CD4-positive, alpha-beta memory T cell (primary cell): ENCODE measurements around the gene GABRB1. TPM values are rescaled to one million over a fixed set of nuclear protein-coding genes. Genes with fewer than 3 reads are reported as not detected.

Experiments
- CTCF ChIA-PET: fragments of 350-600 bp; sonication (Branson Sonifier 250); formaldehyde crosslinking; loops from one replicate; lab custom pipeline; 2021; ENCODE audit warnings: inconsistent platforms; ENCODE audit not compliant: partially characterized antibody; lab: Charles Lee
- POLR2A ChIA-PET: fragments of 350-600 bp; sonication (Branson Sonifier 250); formaldehyde crosslinking; loops from one replicate; lab custom pipeline; 2021; ENCODE audit not compliant: partially characterized antibody; lab: Charles Lee
- DNase-seq, 5 donors: peaks; one replicate each; pipeline versions ENCODE4 v3.0.0 to v3.0.0-alpha.2; 2020 to 2022; ENCODE audit warnings: mixed read lengths in 1 of 5
- H3K27ac ChIP-seq: one replicate; pipeline ENCODE4 v1.7.0; 2013; ENCODE audit warnings: low read depth, low read length
- H3K27me3 ChIP-seq: 2 replicates; pipeline ENCODE4 v1.7.0; 2013; ENCODE audit warnings: mild to moderate bottlenecking, low read length, moderate library complexity; ENCODE audit not compliant: insufficient read depth
- H3K36me3 ChIP-seq: 2 replicates; pipeline ENCODE4 v1.7.0; 2013; ENCODE audit warnings: mild to moderate bottlenecking, low read length, moderate library complexity; ENCODE audit not compliant: insufficient read depth
- H3K4me1 ChIP-seq: 2 replicates; pipeline ENCODE4 v1.7.0; 2013; ENCODE audit warnings: mild to moderate bottlenecking, low read length, moderate library complexity; ENCODE audit not compliant: insufficient read depth
- H3K4me3 ChIP-seq, 2 donors: one replicate each; pipeline ENCODE4 v1.7.0; 2013; ENCODE audit warnings: low read length in 2 of 2, mild to moderate bottlenecking in 1 of 2
- H3K9me3 ChIP-seq, 2 donors: one replicate each; pipeline ENCODE4 v1.7.0; 2013; ENCODE audit warnings: low read length in 2 of 2, control low read depth in 1 of 2; ENCODE audit not compliant: control insufficient read depth in 1 of 2
- H3K27ac Mint-ChIP-seq, 7 donors: one replicate each; pipeline ENCODE4 v1.8.0; 2020 to 2021; ENCODE audit warnings: mixed read lengths in 7 of 7, mild to moderate bottlenecking in 6 of 7, inconsistent platforms in 3 of 7, moderate library complexity in 3 of 7
- H3K27me3 Mint-ChIP-seq, 2 donors: one replicate each; pipeline ENCODE4 v1.8.0; 2020 to 2021; ENCODE audit warnings: mixed read lengths in 2 of 2
- H3K36me3 Mint-ChIP-seq, 2 donors: one replicate each; pipeline ENCODE4 v1.8.0; 2020 to 2021; ENCODE audit warnings: mixed read lengths in 2 of 2, inconsistent platforms in 1 of 2, mild to moderate bottlenecking in 1 of 2
- H3K4me1 Mint-ChIP-seq, 4 donors: one replicate each; pipeline ENCODE4 v1.8.0; 2020 to 2021; ENCODE audit warnings: mixed read lengths in 4 of 4, mild to moderate bottlenecking in 1 of 4
- H3K4me3 Mint-ChIP-seq, 8 donors: one replicate each; pipeline ENCODE4 v1.8.0; 2020 to 2021; ENCODE audit warnings: mixed read lengths in 8 of 8, mild to moderate bottlenecking in 7 of 8, moderate library complexity in 6 of 8, inconsistent platforms in 3 of 8
- H3K9me3 Mint-ChIP-seq, 8 donors: one replicate each; pipeline ENCODE4 v1.8.0; 2020 to 2021; ENCODE audit warnings: mixed read lengths in 8 of 8, mild to moderate bottlenecking in 5 of 8, inconsistent platforms in 3 of 8, moderate library complexity in 1 of 8
- intact Hi-C: fragments of 100-400 bp; cut with micrococcal nuclease; formaldehyde crosslinking; loops from one replicate; pipeline ENCODE4 v1.15.1; 2023
- polyA plus RNA-seq, 2 donors: library from polyadenylated mRNA; unstranded; fragments of 300-500 nt; fragmentation: Illumina TruSeq; gene quantifications; one replicate each; pipeline ENCODE4 v1.2.3, GENCODE V29; 2021
- total RNA-seq, 2 experiments: library from RNA; stranded (reverse); gene quantifications; one replicate each; pipeline ENCODE4 v1.2.3, GENCODE V29; 2021

The GABRB1 gene
- total and polyA plus RNA-seq, 4 experiments from 2014 or later: not detected

- peaks cover 2 to 8% of the 10 kb centered on the region in 2 donors for H3K27me3 Mint-ChIP-seq
- intact Hi-C loops: no loop called here
- no peak overlapping the region for H3K27ac Mint-ChIP-seq
- DNase-seq: no peak
- H3K36me3 Mint-ChIP-seq: no peaks in the 10 kb centered on the region
- H3K4me3 ChIP-seq: no peak overlapping the region
- no peaks in the 10 kb centered on the region for H3K27me3 ChIP-seq
- no peaks in the 10 kb centered on the region for H3K9me3 Mint-ChIP-seq
- H3K27ac ChIP-seq: no peak overlapping the region
- H3K4me1 ChIP-seq: no peaks in the 10 kb centered on the region
- H3K4me1 Mint-ChIP-seq: no peaks in the 10 kb centered on the region
- CTCF ChIA-PET: no interaction called here
- POLR2A ChIA-PET: no interaction called here
- no peak overlapping the region for H3K4me3 Mint-ChIP-seq
- no peaks in the 10 kb centered on the region for H3K9me3 ChIP-seq
- H3K36me3 ChIP-seq: no peaks in the 10 kb centered on the region
Measured at GRCh38 chr4:47145630-47146029, 114.3 kb downstream of the GABRB1 start.

- no peak overlapping the region for H3K27ac Mint-ChIP-seq
- Histone ChIP-seq H3K4me1 (no peaks in the 10 kb centered on the region), H3K4me3 (no peak overlapping the region), H3K36me3 (no peaks in the 10 kb centered on the region), H3K27me3 (no peaks in the 10 kb centered on the region), H3K27ac (no peak overlapping the region), H3K9me3 (no peaks in the 10 kb centered on the region)
- H3K4me1 Mint-ChIP-seq: no peaks in the 10 kb centered on the region
- H3K4me3 Mint-ChIP-seq: no peak overlapping the region
- no peaks in the 10 kb centered on the region for H3K9me3 Mint-ChIP-seq
- peak in 1 of 5 donors; percentile 25 for DNase-seq
- no peaks in the 10 kb centered on the region for H3K27me3 Mint-ChIP-seq
- ChIA-PET CTCF (no interaction called here), POLR2A (no interaction called here)
- intact Hi-C loops: no loop called here
- no peaks in the 10 kb centered on the region for H3K36me3 Mint-ChIP-seq
Measured at GRCh38 chr4:47154816-47155370, 123.5 kb downstream of the GABRB1 start.

GRCh38 chr4:47155919-47156318, 124.6 kb downstream of the GABRB1 start:
- no peaks in the 10 kb centered on the region for H3K9me3 ChIP-seq
- H3K4me3 ChIP-seq: no peak overlapping the region
- Mint-ChIP-seq H3K27me3 (no peaks in the 10 kb centered on the region), H3K4me3 (no peak overlapping the region), H3K27ac (no peak overlapping the region), H3K36me3 (no peaks in the 10 kb centered on the region), H3K4me1 (peaks cover 0 to 4% (median 0%) of the 10 kb centered on the region in 4 donors), H3K9me3 (no peaks in the 10 kb centered on the region)
- intact Hi-C loops: no loop called here
- H3K36me3 ChIP-seq: no peaks in the 10 kb centered on the region
- CTCF ChIA-PET: no interaction called here
- POLR2A ChIA-PET: no interaction called here
- H3K27me3 ChIP-seq: no peaks in the 10 kb centered on the region
- H3K27ac ChIP-seq: no peak overlapping the region
- no peaks in the 10 kb centered on the region for H3K4me1 ChIP-seq
- no peak for DNase-seq

GRCh38 chr4:47160095-47160494, 128.7 kb downstream of the GABRB1 start:
- Mint-ChIP-seq H3K27ac (no peak overlapping the region), H3K36me3 (no peaks in the 10 kb centered on the region), H3K27me3 (no peaks in the 10 kb centered on the region), H3K9me3 (peaks cover 0 to under 1% (median 0%) of the 10 kb centered on the region in 8 donors), H3K4me1 (peaks cover 0 to 4% (median 0%) of the 10 kb centered on the region in 4 donors), H3K4me3 (no peak overlapping the region)
- H3K4me3 ChIP-seq: no peak overlapping the region
- CTCF ChIA-PET: no interaction called here
- no peaks in the 10 kb centered on the region for H3K4me1 ChIP-seq
- intact Hi-C loops: no loop called here
- no peaks in the 10 kb centered on the region for H3K36me3 ChIP-seq
- no peak overlapping the region for H3K27ac ChIP-seq
- POLR2A ChIA-PET: no interaction called here
- DNase-seq: no peak
- H3K9me3 ChIP-seq: no peaks in the 10 kb centered on the region
- no peaks in the 10 kb centered on the region for H3K27me3 ChIP-seq

- Mint-ChIP-seq H3K4me1 (no peaks in the 10 kb centered on the region), H3K27ac (no peak overlapping the region), H3K36me3 (no peaks in the 10 kb centered on the region), H3K27me3 (peaks cover 0 to 2% of the 10 kb centered on the region in 2 donors), H3K4me3 (no peak overlapping the region), H3K9me3 (peaks cover 0 to 2% (median 0%) of the 10 kb centered on the region in 8 donors)
- ChIA-PET POLR2A (no interaction called here), CTCF (no interaction called here)
- Histone ChIP-seq H3K27me3 (no peaks in the 10 kb centered on the region), H3K9me3 (no peaks in the 10 kb centered on the region), H3K4me3 (no peak overlapping the region), H3K4me1 (no peaks in the 10 kb centered on the region), H3K27ac (no peak overlapping the region), H3K36me3 (no peaks in the 10 kb centered on the region)
- intact Hi-C loops: no loop called here
- no peak for DNase-seq
Measured at GRCh38 chr4:47167081-47168035, 136.0 kb downstream of the GABRB1 start.

- no peak overlapping the region for H3K4me3 ChIP-seq
- DNase-seq: no peak
- H3K27me3 ChIP-seq: no peaks in the 10 kb centered on the region
- H3K36me3 ChIP-seq: no peaks in the 10 kb centered on the region
- no peak overlapping the region for H3K27ac ChIP-seq
- Mint-ChIP-seq H3K4me1 (no peaks in the 10 kb centered on the region), H3K36me3 (no peaks in the 10 kb centered on the region), H3K9me3 (peaks cover 0 to 3% (median 0%) of the 10 kb centered on the region in 8 donors), H3K27ac (no peak overlapping the region), H3K4me3 (no peak overlapping the region), H3K27me3 (peaks cover 0 to 5% of the 10 kb centered on the region in 2 donors)
- CTCF ChIA-PET: no interaction called here
- H3K4me1 ChIP-seq: no peaks in the 10 kb centered on the region
- POLR2A ChIA-PET: no interaction called here
- H3K9me3 ChIP-seq: no peaks in the 10 kb centered on the region
- intact Hi-C loops: no loop called here
Measured at GRCh38 chr4:47184083-47184482, 152.7 kb downstream of the GABRB1 start.

- H3K4me1 ChIP-seq: no peaks in the 10 kb centered on the region
- H3K9me3 Mint-ChIP-seq: peaks cover 0 to 4% (median 0%) of the 10 kb centered on the region in 8 donors
- H3K4me1 Mint-ChIP-seq: no peaks in the 10 kb centered on the region
- no peak overlapping the region for H3K27ac Mint-ChIP-seq
- DNase-seq: no peak
- intact Hi-C loops: no loop called here
- H3K27me3 ChIP-seq: no peaks in the 10 kb centered on the region
- H3K4me3 ChIP-seq: no peak overlapping the region
- H3K36me3 Mint-ChIP-seq: no peaks in the 10 kb centered on the region
- POLR2A ChIA-PET: no interaction called here
- H3K36me3 ChIP-seq: no peaks in the 10 kb centered on the region
- no peak overlapping the region for H3K4me3 Mint-ChIP-seq
- peaks cover 0 to 5% of the 10 kb centered on the region in 2 donors for H3K27me3 Mint-ChIP-seq
- H3K9me3 ChIP-seq: no peaks in the 10 kb centered on the region
- no peak overlapping the region for H3K27ac ChIP-seq
- CTCF ChIA-PET: no interaction called here
Measured at GRCh38 chr4:47185761-47186160, 154.4 kb downstream of the GABRB1 start.
